GM19043 (cell line): ENCODE results near the gene HOATZ.

Experiments used
- ATAC-seq: cut with Tn5 transposase; IDR thresholded peaks from one replicate; pipeline ENCODE4 v1.9.1; 2021; ENCODE audit warnings: low read depth; ENCODE audit not compliant: unreplicated experiment

Gene HOATZ

GRCh38 chr11:111574373-111575225, 60.0 kb downstream of the HOATZ start:
- ATAC-seq: no peak

DNA sequence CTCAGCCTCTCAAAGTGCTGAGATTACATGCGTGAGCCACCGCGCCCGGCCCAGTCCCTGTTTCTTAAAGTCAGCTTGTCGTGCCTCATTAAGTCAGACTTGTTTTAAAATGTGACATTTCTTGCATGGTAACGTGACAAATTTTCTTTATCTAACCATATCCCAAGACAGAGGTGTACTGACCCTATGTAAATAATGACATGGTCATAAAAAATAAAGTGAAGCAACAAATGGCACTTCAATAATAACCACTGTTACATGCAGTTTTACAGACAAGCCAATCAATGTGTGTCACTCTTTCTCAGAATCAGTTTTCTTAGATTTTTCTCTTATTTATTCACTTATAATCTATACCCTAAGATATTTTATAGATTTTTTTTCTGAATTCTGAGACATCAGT, 61.2 kb downstream of the HOATZ start:
- ATAC-seq: no peak

DNA sequence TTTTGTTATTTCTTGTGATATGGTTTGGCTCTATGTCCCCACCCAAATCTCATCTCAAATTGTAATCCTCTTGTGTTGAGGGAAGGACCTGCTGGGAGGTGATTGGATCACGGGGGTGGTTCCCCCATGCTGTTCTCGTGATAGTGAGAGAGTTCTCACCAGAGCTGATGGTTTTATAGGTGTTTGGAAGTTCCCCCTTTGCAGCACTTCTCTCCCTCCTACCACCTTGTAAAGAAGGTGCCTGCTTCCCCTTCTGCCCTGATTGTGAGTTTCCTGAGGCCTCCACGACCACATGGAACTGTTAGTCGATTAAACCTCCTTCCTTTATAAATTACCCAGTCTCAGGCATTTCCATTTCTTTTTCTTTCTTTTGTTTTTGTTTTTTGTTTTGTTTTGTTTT, 63.2 kb downstream of the HOATZ start:
- no peak for ATAC-seq

DNA sequence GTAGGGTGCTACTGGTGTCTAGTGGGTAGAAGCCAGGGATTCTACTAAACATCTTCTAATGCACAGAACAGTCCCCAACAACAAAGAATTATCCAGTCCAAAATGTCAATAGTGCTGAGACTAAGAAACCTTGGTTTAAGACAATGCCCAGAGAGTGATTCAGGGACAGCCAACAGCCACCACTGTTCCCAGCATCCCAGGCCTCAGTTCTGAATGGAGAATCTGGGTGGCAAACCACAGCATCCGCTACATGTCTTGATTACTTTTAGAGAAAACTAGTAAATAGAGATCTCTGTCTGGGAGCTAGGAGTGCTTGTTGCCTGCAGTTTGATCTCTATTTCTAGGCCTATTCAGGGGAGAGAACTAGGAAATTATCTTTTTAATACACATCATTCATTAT, 66.8 kb downstream of the HOATZ start:
- no peak for ATAC-seq

DNA sequence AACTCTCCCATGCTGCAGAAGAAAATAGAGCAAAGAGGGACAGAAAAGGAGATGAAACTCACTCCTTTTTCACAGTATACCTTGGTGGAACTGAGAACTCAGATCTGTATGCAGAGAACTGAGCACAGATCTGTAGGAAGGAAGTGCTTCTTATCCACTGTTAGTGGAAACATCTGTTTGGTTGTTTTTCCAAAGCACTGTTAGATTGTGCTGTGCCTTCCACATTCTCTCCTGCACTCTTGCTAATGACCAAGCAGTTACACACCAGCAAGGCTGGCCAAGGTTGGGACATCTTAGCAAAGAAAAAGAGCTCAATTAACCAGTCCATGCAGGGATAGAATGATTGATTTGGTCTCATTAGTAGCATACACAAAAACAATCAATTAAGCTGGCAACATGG, 67.6 kb downstream of the HOATZ start:
- ATAC-seq: no peak

DNA sequence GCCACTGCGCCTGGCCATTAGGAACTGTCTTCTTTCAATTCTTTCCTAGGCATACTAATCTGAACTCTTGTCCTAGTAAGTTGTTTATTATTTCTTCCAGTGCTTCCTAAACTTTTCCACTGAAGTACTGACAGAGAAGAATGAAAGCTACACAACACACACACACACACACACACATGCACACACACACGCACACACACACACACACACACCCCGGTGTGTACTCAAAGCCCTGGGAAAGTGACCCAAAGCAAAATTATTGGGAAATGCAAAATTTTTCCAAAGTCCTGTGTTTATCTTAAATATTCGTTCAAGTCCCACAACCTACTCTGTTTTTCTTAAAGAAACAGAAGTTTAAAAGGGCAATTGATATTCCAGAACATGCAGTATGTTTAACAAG, 68.3 kb downstream of the HOATZ start:
- ATAC-seq: no peak

DNA sequence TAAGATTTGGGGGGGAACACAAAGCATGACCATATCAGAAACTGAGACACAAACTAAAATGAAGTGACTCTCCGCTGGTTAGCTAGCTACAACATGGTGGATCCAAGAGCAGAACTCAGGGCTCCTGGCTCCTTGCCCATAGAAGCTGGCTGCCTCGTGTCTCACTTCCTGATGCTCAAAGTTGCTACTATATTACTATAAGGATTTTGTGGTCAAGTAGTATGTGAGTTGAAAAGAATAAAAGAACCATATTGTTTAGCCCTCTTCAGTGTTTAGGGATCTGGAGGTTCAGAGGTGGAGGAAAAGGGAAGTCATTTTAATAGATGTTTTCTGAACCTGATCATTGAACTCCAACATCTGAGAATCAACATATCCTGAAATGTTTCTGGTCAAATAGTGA, 70.8 kb downstream of the HOATZ start:
- no peak for ATAC-seq

DNA sequence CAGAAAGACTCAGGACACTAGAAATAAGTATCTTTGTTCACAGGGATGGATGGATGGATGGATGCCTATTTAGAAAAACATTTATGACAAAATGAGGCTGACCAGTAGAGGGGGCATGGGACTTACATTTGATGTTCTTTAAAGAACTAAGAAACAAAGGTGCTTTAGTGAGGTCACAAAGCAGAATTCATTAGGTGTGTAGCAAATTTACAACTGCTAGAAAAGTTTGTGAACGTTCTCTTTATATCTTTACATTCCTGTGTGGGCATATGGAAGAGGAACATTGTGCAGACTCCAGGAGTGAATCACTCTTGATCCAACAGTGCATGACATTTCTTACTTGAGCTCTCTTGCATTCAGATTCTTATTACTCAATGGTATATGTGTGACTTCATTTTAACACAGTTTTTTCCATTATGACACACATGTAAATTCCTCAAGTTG, 71.8 kb downstream of the HOATZ start:
- ATAC-seq: no peak
